Transverse colon (tissue), 4 donors: ENCODE measurements around the gene PDGFD. TPM values are rescaled to one million over a fixed set of nuclear protein-coding genes. Genes with fewer than 3 reads are reported as not detected.

Source experiments
- DNase-seq: peaks from one replicate; pipeline ENCODE4 v3.0.0-alpha.2; 2019
- H3K27ac ChIP-seq, 4 donors: fragments of 200-600 bp; sonication (generic); 2 replicates each; pipeline ENCODE4 v1.5.1; 2016 to 2018; ENCODE audit warnings: inconsistent platforms in 4 of 4
- H3K27me3 ChIP-seq: fragments of 200-600 bp; sonication (generic); 2 replicates; pipeline ENCODE4 v1.5.1; 2017; ENCODE audit warnings: inconsistent platforms
- H3K36me3 ChIP-seq, 4 donors: fragments of 200-600 bp; sonication (generic); 2 replicates each; pipeline ENCODE4 v1.5.1; 2017 to 2019; ENCODE audit warnings: inconsistent platforms in 4 of 4
- H3K4me1 ChIP-seq, 4 donors: fragments of 200-600 bp; sonication (generic); 2 replicates each; pipeline ENCODE4 v1.5.1; 2017 to 2020; ENCODE audit warnings: inconsistent platforms in 4 of 4
- H3K4me3 ChIP-seq, 4 donors: fragments of 200-600 bp; sonication (generic); 1 replicate in 1 of 4; 2 replicates in 3 of 4; pipeline versions ENCODE4 v1.5.1 to v1.6.1; 2017 to 2019; ENCODE audit warnings: inconsistent platforms in 4 of 4
- H3K9me3 ChIP-seq, 2 donors: fragments of 200-600 bp; sonication (generic); 2 replicates each; pipeline ENCODE4 v1.5.1; 2017 to 2019; ENCODE audit warnings: inconsistent platforms in 2 of 2
- CTCF ChIP-seq, 5 experiments: fragments of 200-600 bp in 3 of 5; fragments of 450-650 bp in 2 of 5; sonication (generic) in 3 of 5; IDR thresholded peaks; 1 replicate in 2 of 5; 2 replicates in 3 of 5; pipeline ENCODE4 v1.5.1; 2016 to 2017; ENCODE audit warnings: antibody characterized with exemption in 5 of 5, inconsistent platforms in 3 of 5, mild to moderate bottlenecking in 2 of 5, moderate library complexity in 1 of 5
- EP300 ChIP-seq: sonication (generic); formaldehyde crosslinking; IDR thresholded peaks from one replicate; pipeline ENCODE4 v1.6.1; 2017; ENCODE audit warnings: antibody characterized with exemption, low read depth
- POLR2A ChIP-seq: fragments of 450-650 bp; IDR thresholded peaks from one replicate; pipeline ENCODE4 v1.6.1; 2016; ENCODE audit warnings: antibody characterized with exemption, mild to moderate bottlenecking, moderate library complexity
- POLR2AphosphoS5 ChIP-seq, 3 donors: sonication (generic); formaldehyde crosslinking; IDR thresholded peaks; one replicate each; pipeline ENCODE4 v1.6.1; 2016; ENCODE audit warnings: antibody characterized with exemption in 3 of 3
- WGBS, 2 donors: methylation state at CpG; one replicate each; pipeline ENCODE4 v1.1.5; 2018; ENCODE audit warnings: low coverage in 1 of 2; 5-methylcytosine and 5-hydroxymethylcytosine counted together
- in situ Hi-C, 4 donors: fragments of 200-750 bp; cut with MboI; loops; one replicate each; pipeline versions ENCODE4 v1.15.0 to v1.15.1; 2017; ENCODE audit warnings: low sequenced_read_pairs in 3 of 4, low pct_ligation_motif_present in 1 of 4, low pct_unique_long_range_greater_than_20kb in 1 of 4
- intact Hi-C: fragments of 100-400 bp; cut with DNase I; formaldehyde crosslinking; loops from one replicate; pipeline ENCODE4 v1.15.1; 2023; ENCODE audit warnings: low total_unique reads
- total RNA-seq, 4 donors: library from RNA; depleted of rRNA; stranded (reverse); fragments of >200 nt; gene quantifications; one replicate each; pipeline ENCODE4 v1.1.0, GENCODE V29; 2016

Gene PDGFD
- total RNA-seq, 4 donors from 2014 or later: 2.3 to 6.0 (median 3.8) TPM; not detected in 1

DNA sequence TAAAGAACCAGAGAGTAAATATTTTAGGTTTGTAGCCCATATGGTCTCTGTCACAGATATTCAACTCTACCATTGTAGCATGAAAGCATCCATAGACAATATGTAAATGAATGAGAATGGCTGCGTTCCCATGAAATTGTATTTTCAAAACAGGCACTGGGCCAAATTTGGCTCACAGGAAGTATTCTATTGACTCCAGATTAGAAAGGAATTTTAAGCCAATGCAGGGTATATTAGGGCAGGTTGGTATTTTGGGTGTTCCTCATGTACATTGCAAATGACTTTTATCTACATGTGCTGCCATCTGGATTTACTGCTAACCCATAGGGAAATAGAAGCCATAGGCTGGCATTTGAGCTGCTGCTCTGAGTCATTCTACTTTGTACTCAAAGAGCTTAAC lies 35.1 kb upstream of the PDGFD start:
- intact Hi-C loops (no loop called here), in situ Hi-C loops (no loop called here)
- no peaks in the 10 kb centered on the region for H3K4me1 ChIP-seq
- no peaks in the 10 kb centered on the region for H3K27me3 ChIP-seq
- H3K9me3 ChIP-seq: no peaks in the 10 kb centered on the region
- no peak overlapping the region for H3K4me3 ChIP-seq
- no peak for DNase-seq
- no peaks in the 10 kb centered on the region for H3K36me3 ChIP-seq
- TF ChIP-seq POLR2AphosphoS5 (IDR thresholded peaks at IDR 0.05): no peak
- no peak for TF ChIP-seq EP300
- WGBS, 2 donors: 60 to 74% methylated on average over 1 of the region's 1 CpG
- no peak overlapping the region for H3K27ac ChIP-seq

- Histone ChIP-seq H3K9me3 (no peaks in the 10 kb centered on the region), H3K36me3 (no peaks in the 10 kb centered on the region), H3K4me3 (no peak overlapping the region), H3K27me3 (no peaks in the 10 kb centered on the region), H3K27ac (no peak overlapping the region), H3K4me1 (no peaks in the 10 kb centered on the region)
- in situ Hi-C loops: no loop called here
- TF ChIP-seq CTCF (IDR thresholded peaks at IDR 0.05) (no peak), EP300 (no peak), POLR2AphosphoS5 (IDR thresholded peaks at IDR 0.05) (no peak), POLR2A (no peak)
- WGBS, 2 donors: 55 to 69% methylated on average over 2 of the region's 2 CpGs
- intact Hi-C loops: no loop called here
- no peak for DNase-seq
Measured at GRCh38 chr11:104198576-104198975, 34.6 kb upstream of the PDGFD start.

- TF ChIP-seq POLR2A (no peak), CTCF (IDR thresholded peaks at IDR 0.05) (no peak), POLR2AphosphoS5 (IDR thresholded peaks at IDR 0.05) (no peak), EP300 (no peak)
- DNase-seq: no peak
- Histone ChIP-seq H3K4me3 (no peak overlapping the region), H3K36me3 (no peaks in the 10 kb centered on the region), H3K27me3 (no peaks in the 10 kb centered on the region), H3K4me1 (no peaks in the 10 kb centered on the region), H3K27ac (no peak overlapping the region), H3K9me3 (no peaks in the 10 kb centered on the region)
- 80 to 96% methylated on average over 3 of the region's 3 CpGs for WGBS, 2 donors
- intact Hi-C loops: no loop called here
- in situ Hi-C loops: no loop called here
Measured at GRCh38 chr11:104191124-104191523, 27.2 kb upstream of the PDGFD start.

DNA sequence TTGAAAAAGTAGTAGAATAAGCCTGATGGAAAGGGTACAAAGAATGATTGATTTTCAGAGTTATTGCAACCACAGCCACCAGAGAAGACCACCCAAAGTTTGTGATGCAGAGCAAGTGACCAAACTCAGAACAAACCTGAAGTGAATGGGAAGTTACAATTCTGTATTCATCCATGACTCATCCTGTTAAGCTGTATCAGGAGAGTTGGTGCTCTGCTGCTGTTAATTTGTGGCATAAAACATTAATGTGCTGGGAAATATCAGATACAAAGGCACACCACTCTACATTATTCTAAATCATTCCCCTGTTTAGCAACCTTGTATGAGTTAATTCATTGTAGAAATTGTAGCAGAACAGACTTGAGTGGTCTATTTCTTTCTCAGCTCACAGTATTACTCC lies 19.6 kb upstream of the PDGFD start:
- TF ChIP-seq POLR2A: no peak
- TF ChIP-seq CTCF (IDR thresholded peaks at IDR 0.05): no peak
- no peak for TF ChIP-seq POLR2AphosphoS5 (IDR thresholded peaks at IDR 0.05)
- TF ChIP-seq EP300: no peak
- in situ Hi-C loops: no loop called here
- H3K4me1 ChIP-seq: no peaks in the 10 kb centered on the region
- H3K9me3 ChIP-seq: no peaks in the 10 kb centered on the region
- no peak for DNase-seq
- no peak overlapping the region for H3K4me3 ChIP-seq
- no peaks in the 10 kb centered on the region for H3K27me3 ChIP-seq
- no peaks in the 10 kb centered on the region for H3K36me3 ChIP-seq
- no peak overlapping the region for H3K27ac ChIP-seq
- intact Hi-C loops: no loop called here

DNA sequence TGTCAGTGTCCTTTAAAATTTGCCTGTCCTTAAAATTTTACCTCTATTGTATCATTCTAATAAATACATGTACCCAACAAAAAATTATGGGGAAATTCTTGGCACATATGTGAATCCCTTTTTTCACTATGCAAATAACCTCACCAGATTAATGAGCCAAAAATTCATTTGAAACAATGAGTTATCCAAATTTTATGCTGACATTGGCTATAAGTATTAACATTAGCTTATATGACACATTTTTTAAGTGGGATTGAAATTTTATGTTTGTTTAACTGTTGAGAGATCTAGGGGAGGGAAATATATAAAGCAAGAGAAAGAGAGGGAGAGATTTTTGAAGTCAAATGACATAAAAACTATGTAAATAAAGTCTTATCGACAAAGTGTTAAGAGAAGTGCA lies 11.8 kb upstream of the PDGFD start:
- TF ChIP-seq EP300: no peak
- no peak for TF ChIP-seq POLR2A
- no peak for TF ChIP-seq CTCF (IDR thresholded peaks at IDR 0.05)
- TF ChIP-seq POLR2AphosphoS5 (IDR thresholded peaks at IDR 0.05): no peak
- H3K9me3 ChIP-seq: no peaks in the 10 kb centered on the region
- no peaks in the 10 kb centered on the region for H3K4me1 ChIP-seq
- no peaks in the 10 kb centered on the region for H3K36me3 ChIP-seq
- H3K4me3 ChIP-seq: no peak overlapping the region
- H3K27me3 ChIP-seq: no peaks in the 10 kb centered on the region
- H3K27ac ChIP-seq: no peak overlapping the region
- intact Hi-C loops: no loop called here
- in situ Hi-C loops: no loop called here
- WGBS, 2 donors: 47 to 75% methylated on average over 1 of the region's 1 CpG
- DNase-seq: no peak
